HG03095 (cell line): ENCODE results near the gene CEPT1.

ENCODE experiments used
- ATAC-seq: cut with Tn5 transposase; IDR thresholded peaks from one replicate; pipeline ENCODE4 v1.9.1; 2021; ENCODE audit warnings: moderate library complexity; ENCODE audit not compliant: unreplicated experiment

Gene CEPT1

GRCh38 chr1:111192074-111192473, 52.1 kb downstream of the CEPT1 start:
- no peak for ATAC-seq

DNA sequence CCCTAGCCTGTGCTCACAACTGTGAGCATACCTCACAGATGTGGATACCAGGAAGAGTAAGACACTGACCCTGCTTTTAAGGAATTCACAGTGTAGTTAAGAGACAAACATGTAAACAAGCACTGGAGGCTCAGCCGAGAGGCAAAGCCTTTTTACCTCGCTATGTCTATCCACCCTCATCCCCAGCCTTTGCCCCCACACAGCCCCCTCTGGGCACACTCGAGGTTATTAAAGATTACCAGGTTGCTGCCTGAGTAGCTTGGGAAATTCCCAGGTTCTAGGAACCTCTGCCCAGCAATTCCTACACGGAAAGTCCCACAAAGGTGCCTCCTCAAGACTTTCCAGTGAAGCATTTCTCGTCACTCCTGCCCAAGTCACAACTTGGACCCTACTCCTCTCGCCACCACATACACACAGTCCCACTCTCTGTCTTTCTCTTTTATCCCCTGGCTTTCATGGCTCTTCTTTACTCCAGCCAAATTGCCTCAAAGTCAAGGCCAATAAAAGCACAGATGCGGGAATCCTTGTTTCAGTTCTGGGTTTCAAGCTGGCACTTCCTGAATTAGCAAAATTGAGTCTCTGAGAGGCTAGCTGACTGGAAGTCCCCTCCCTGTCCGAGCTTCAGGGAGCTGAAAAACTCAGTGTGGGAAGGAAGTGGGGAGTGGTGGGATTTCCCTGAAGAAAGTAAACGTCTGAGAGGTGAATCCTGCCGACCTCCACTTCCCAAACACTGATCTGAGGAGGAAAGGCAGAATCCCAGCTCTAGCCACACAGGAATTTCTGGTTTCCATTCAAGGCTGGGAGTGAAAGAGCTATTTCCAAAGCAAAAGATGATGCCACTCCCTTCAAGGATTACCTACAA, 52.9 kb downstream of the CEPT1 start:
- no peak for ATAC-seq

DNA sequence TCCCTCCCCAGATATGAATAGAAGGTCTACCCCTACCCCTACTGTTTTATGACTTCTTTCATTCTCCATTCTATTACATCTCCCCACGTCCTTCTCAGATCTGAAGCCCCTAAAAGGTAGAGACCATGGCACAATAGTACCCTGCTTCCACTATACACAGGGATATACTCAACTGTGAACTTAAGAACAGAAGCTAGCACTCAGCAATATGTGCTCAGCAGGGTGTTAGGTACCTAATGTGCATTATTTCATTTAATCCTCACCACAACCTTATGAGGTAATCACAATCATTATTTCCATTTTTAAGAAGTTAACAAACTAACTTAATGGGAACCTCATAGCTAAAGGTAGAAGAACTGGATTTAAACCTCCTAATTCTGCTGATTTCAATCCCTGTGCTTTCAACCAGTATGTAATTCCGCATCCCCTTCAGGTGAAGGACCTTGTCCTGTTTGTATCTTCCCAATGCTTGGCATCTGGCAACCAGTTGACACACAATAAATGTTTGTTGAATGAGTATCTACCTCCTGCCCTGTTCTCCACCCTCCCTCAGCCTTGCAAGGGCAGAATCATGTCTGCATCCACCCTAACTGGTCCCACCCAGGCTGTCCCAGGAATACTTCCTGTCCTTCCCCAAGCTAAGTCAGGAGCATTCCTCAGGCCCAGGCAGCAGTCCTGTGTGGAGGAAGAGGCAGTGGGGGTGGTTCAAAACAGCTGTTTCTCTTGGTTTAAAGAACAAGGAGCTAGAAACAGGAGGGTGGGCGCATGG, 53.9 kb downstream of the CEPT1 start:
- no peak for ATAC-seq

DNA sequence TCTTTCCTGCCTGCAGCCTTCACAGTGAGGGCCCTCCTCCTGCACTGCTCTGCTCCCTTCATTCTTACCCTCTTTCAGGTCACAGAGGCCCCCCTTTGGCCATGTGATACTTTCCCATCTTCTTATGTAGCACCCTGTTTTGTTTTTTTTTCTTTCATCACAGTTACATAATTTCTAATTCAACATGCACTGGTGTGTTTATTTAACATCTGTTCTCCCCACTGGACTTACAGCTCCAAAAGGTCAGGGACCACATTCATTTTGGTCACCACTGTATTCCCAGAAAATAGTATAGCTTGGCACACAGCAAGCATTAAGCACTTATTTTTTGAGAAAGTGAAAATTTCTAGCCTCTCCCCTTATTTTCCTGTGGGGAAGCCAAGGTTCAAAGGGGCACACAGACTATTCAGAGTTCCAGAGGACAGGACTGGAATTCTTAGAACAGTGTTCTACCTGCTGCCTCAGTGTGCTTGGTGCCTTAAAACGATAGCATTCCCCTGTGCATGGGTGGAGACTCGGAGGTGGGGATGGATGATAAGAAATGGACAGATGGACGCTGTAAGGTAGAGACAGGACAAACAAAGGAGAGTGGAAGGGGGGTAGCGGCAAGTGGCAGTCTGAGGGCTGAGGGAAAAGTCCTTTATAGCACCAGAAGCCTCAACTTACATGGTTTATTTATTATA, 55.1 kb downstream of the CEPT1 start:
- no peak for ATAC-seq

DNA sequence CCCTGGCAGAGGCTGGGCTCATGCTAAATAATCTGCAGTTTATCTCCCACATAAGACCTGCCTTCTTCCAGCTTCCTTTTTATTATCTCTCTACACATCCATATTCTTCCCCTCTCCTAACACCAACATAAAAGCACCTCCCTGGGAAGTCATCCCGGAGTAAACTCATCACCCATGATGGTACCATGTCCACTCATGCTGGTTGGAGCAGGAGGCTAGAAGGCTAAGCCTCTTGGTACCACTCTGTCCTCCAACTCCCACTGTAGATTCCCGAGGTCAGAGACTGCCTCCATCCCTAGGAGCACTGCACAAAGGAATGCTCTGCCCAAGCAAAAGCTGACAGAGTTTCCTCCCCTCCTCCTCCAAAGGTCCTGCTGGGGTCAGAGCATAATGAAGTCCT, 56.2 kb downstream of the CEPT1 start:
- ATAC-seq: no peak

- peak; percentile 37 for ATAC-seq
Observed at GRCh38 chr1:111197598-111198284, 57.7 kb downstream of the CEPT1 start.

DNA sequence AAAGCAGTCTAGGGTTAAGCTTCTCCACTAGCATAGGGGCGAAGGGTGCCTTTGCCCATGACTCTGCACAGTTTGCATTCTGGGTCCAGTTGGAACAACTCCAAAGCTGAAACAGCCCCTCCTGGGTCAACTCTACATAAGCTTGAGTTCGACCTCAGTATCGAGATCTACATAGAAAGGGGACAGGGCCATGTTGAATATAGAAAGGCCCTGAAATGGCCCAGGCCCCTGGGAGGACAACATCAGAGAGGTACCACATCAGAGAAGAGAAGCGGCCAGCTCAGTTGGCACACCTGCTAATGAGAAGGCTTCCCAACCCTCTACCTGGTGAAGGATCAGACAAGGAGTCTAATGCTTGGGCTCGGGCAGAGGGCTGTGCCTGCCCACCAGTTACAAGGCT, 58.8 kb downstream of the CEPT1 start:
- ATAC-seq: no peak

DNA sequence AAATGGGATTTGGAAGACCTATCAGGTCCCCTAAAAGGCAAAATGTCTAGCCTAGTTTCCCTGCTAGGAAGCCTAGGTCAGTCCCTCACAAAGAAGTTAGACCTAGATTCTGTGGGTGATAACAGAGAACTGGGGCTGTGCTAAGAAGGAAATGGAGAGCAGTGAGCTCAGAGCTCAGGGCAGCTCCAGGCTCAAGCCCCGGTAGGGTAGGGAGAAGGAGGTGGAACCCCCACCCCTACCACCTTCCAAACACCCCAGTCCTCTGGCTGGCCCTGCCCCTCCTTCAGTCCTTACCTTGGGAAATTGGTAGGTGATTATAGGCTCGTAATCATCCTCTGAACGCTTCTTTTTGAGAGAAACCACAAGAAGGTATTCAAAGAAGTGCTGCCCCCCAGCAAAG, 59.3 kb downstream of the CEPT1 start:
- no peak for ATAC-seq

DNA sequence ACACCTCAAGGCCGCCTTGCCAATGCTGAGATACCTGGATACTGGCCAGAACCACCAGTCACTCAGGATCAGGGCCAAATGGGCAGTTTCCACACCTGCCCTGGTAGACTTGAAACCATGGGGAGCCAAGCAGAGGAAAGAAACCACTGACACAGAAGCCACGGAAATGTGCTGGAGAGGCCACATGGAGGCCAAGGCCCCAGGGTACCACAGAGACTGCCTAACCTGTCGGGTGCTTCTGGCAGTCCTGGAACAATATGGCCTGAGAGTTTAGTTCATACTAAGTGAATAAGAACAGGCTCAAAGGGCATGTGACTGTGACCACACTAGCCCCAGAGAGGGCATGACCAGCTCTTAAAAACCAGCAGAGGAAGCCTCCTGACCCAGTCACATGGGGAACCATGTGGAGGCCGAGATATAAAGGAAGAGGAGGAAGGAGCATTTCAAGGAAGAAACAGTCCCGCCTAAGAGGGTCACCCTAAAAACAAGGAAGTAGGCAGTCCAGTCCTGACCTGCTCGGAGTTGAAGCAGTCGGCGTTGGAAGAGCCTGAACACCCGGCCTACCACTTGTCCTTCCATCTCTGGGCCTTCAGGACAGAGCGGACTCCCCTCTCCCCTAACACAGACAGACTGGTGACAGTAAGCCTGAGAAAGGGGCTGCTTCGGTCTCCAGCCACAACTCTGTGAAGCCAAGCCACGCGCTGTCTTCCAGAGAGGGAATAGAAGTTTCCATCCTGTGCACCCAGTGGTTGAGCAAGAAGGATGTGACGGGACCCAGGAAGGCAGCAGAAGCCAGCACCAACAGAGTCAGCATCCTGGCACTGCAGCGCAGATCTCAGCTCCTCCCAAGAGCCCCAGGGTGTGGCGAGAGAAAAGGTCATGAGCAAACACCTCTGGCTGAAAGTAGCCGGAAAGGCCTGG, 60.1 kb downstream of the CEPT1 start, which contains the start of gene DENND2D:
TSS of gene DENND2D (minus strand) at position 766 of the 921 bp plus-strand sequence. CDS start at position 579, 187 bp downstream.
- ATAC-seq: no peak

GRCh38 chr1:111200802-111201161, 60.8 kb downstream of the CEPT1 start:
- no peak for ATAC-seq

- no peak for ATAC-seq
Observed at GRCh38 chr1:111201275-111202090, 61.5 kb downstream of the CEPT1 start.

- ATAC-seq: no peak
Observed at GRCh38 chr1:111202366-111202706, 62.3 kb downstream of the CEPT1 start.

- ATAC-seq: no peak
Observed at GRCh38 chr1:111202707-111203623, 62.9 kb downstream of the CEPT1 start.

DNA sequence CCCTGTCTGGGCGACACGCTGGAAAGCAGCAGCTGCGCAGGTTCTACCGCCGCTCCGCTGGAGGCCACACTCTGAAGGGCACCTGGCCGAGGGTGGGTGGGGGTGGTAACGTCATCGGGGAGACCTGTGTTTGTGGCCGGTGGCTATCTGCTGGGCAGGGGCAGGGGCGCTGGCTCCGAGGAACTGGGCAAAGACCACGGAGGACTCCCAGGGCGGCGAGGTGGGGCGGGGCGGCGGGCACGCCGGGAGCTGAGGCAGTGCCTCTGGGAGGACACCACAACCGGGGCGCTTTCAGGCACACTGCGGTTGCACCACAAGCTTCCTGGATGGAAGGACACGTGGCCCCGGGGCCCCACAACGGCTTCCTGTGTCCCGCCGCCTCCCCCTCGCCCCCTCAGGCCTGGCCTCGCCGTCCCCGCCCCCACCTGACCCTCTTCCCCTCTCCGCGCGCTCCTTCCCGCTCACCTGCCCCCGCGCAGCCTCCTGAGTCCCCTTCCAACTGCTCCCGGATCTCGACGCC, 63.7 kb downstream of the CEPT1 start:
- ATAC-seq: peak; percentile 41

GRCh38 chr1:111204201-111204982, 64.4 kb downstream of the CEPT1 start:
- peak; percentile 44 for ATAC-seq

DNA sequence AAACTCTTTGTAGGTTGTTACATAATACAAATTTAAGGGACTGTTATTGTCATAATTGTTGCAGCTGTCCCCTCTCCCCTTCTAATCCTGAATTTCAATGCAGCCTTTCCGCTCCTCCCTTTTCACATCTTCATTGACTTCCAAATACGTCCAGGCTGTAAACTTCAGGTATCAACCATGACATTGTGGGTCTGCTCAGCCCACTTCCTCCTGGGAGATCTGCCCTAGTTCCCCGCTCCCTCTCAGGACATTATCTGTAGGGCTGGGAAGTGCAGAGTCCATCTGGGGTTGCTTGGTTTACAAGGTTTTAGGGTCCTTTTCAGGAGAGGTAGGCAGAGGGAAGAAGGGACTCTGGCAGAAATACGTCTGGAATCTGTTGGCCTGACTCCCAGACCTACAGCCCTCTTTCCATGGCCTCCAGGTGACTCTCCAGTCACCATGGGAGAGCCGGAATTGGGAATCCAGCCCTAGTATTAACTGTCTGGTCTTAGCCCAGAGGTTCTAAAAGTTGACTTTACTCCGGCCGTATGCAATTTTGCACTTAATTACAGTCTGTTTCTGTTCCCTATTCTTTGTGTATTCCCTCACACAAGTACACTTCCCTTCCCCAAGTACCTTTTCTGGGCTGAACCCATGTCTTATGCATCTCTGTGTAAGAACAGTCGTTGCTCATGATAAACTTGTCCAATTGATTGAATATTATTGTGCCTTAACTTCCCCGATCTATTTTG, 65.1 kb downstream of the CEPT1 start:
- no peak for ATAC-seq

DNA sequence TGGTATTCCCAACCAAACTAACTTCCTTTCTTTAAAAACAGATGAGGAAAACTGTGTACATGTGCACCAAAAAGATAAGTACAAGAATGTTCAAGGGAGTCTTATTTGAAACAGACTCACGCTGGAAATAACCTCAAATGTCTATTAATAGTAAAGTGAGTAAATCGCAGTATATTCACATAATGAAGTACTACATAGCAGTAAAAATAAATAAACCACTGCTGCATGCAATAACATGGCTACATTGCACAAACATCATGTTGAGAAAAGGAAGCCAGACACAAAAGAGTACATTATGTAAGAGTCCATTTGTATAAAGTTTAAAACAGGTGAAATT, 65.7 kb downstream of the CEPT1 start:
- ATAC-seq: no peak
